Mucosa of gallbladder (tissue), 1 donor: ENCODE results near the gene MRPL17. TPM values are rescaled to one million over a fixed set of nuclear protein-coding genes. Genes with fewer than 3 reads are reported as not detected.

Experiments used
- DNase-seq: peaks from one replicate; pipeline ENCODE4 v3.0.0-alpha.2; 2020; ENCODE audit warnings: low spot score
- total RNA-seq: library from RNA; stranded (reverse); gene quantifications from one replicate; pipeline ENCODE4 v1.2.1, GENCODE V29; 2021
- donor health status: DM: no; HTN: no; CAD: no.

MRPL17 gene
- total RNA-seq, 1 donor from 2014 or later, result 38.5 TPM

DNA sequence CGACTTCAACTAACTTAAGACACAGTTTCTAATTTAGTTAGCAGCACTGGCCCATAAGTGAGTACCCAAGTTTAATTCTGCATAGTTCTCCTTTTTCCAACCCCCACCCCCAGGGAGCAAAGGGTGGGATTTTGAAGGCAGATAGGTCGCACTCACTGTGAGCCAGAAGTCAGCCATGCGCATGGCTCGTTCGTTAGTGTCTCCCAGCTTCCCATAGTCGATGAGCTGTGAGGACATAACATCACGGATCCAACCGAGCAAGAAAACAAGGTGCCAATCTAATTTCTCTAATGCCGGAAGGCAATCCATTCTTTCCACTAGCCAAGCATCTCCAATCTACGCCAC, 577 bp downstream of the MRPL17 start:
- no peak for DNase-seq

DNA sequence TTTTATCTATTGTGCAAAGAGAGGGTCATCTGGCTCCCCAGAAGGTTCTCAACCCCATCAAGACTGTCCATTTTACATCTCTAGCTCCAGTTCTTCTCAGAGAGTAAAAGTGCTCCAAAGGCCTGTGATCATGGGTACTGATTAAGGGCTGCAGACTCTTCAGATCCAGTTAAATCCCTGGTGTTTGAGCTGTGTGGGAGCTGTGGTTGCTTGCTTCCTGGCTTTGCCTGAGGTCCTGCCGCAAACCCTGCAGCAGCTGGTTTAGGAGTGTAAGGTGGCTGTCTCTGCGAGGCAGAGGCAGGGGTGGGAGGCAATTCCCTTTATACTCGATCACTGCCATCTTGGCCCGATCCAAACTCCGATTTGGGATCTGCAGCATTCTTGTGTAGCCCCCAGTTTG, 1.2 kb downstream of the MRPL17 start:
- DNase-seq, result no peak

DNA sequence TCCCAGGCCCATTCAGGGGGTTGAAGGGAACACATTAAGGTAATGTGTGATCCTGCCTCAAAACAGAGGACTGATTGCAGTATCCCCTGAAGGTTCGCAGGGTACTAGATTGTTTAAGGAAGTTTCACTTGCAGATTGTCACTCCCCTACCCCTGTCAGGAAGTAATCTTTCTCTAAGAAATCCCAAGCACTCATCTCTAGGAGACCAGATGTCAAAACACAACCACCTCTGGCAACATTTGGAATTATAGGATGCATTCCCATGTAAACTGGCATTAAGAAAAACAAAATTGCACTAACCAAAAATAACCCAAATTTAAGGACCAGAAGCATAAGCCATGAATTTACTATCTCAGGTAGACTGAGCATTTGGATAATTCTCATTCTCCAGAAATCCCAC, 1.6 kb downstream of the MRPL17 start:
- DNase-seq, result no peak

DNA sequence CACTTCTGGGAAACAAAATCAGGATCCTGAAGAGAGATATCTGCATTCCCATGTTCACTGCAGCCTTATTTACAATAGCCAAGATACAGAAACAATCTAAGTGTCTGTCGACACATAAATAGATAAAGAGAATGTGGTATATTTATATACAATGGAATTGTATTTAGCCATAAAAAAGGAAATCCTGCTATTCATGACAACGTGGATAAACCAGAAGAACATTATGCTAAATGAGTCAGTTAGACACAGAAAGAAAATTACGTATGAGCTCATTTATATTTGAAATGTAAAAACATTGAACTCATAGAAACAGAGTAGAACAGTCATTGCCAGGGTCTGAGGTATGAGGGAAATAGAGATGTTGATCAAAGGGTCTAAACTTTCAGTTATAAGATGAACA, 6.1 kb downstream of the MRPL17 start:
- DNase-seq, result no peak

DNA sequence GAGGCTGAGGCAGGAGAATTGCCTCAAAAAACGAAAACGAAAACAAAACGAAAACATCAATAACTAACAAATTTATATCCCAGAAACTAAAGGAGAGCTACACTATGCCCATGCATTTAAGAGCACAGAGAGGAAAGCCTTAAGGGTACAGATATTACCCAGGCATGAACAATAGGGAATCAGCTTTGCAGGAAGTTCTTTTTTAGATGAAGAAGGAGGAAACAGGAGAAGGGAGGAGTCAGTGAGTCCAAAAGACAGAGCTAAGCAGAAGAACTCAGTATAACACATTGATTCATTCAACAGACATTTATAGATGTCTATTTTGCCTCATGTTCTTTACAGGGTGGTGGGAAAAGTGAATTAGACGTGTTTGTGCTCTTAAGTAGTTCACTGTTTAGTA, 8.3 kb downstream of the MRPL17 start:
- DNase-seq, result no peak

DNA sequence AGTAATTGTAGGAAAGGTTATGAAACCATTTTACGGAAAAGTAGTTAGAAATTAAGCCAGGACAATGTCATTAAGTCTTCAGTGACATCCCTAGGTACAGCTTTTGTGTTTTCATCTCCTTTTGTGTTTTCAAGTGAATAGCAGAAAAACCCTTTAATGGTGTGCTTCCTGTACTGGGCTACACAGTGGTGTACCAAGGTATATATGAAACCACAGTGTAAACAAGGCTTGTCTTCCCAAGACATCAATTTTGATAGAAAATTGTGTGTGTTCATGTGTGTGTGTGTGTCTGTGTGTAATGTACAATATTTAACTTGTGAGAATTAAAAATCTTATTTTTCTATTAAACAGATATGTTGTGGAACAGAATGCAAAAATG, 8.9 kb downstream of the MRPL17 start:
- no peak for DNase-seq

DNA sequence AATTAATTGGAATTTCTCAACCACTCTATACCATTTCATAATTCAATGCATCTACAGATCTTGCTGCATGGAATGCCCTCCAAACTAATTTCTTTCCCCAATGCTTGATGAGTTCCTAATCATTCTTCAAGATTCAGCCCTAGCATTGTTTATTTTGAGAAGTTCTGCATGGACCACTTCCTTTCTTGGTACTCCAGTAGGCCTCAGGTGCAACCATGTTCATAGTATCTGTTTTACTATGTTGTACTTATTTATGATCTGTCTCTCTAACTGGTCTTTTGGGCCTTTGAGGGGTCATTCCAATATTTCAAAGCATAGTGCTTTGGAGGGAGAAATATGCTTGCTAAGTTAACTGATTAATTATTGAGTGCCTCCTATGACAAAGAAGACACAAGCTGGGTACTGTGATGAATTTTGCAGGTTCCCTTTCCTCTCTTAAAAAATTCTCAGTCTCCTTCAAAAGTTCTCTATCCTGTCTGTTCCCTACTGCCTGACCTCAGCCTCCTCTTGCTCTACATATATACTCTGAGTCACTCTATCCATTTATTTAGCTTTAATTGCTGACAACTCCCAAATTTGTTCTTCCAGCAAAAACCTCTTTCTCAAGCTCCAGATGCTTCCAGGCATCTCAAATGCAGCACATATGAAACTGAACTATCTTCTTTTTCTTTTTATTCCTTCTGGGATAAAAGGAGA, 9.5 kb downstream of the MRPL17 start:
- no peak for DNase-seq

DNA sequence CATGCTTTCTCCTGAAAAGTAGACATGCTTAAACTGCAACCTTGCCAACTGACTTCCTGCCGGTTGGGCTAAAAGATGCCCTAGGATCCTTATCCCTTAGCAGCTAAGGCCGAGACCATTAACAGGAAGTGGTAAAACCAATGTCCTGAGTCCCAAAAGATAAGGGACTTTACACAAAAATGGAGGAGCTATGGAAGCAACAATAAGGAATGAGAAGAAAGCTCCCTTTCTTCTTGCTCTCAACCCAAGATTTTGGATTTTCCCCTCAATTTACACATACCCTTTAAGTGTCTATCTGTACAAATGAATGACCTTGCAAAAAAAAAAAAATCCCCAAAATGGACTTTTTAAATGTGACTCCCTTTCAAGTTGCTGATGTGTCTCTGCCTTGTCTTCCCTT, 11.1 kb downstream of the MRPL17 start:
- no peak for DNase-seq

DNA sequence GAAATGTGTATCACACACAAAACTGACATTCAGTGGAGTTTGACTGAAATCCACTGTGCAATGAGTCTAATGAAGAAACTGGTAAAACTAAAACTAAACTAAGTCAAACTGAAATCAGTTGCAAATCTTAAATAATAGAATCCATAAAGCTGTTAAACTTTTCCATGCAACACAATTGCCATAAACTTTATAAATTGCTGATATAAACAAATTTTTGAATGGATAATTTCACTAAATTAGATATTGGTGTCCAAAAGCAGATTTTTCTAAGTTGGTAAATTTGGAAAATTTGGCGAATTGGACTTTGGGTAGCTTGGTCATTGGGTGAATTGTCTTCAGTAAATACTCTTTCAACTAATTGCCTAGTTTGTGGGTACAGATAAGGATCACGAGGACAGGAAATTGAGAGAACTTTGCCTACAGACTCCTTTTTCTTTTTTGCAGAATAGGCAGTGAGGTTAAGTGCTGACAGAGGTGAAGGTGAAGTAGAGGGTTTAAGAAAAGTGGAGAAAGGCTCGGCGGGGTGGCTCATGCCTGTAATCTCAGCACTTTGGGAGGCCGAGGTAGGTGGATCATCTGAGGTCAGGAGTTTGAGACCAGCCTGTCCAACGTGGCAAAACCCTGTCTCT, 12.8 kb downstream of the MRPL17 start:
- no peak for DNase-seq

DNA sequence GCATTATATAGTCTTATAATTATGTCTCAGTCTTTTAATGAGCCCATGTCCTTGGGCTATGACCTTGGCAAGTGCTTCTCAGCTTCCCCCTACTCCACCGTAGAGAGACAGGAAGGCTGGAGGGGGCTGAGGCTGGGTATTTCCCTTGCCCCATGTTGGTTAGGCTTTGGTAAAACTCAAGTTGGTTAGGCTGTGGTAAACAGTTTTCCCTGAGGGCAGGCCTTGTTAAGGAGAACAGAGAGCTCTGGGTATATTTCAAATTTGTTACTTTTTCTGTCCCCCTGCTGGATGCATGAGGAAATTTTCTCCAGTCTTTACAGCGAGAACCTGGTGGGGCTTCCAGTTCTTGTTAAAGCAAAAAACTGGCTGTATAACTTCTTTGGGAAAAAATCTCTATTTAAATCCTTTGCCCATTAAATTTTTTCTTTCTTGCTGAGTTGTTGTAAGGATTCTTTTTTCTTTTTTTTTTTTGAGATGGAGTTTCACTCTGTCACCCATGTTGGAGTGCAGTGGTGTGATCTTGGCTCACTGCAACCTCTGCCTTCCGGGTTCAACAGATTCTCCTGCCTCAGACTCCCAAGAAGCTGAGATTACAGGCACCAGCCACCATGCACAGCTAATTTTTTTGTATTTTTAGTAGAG, 15.3 kb downstream of the MRPL17 start:
- DNase-seq, result no peak

DNA sequence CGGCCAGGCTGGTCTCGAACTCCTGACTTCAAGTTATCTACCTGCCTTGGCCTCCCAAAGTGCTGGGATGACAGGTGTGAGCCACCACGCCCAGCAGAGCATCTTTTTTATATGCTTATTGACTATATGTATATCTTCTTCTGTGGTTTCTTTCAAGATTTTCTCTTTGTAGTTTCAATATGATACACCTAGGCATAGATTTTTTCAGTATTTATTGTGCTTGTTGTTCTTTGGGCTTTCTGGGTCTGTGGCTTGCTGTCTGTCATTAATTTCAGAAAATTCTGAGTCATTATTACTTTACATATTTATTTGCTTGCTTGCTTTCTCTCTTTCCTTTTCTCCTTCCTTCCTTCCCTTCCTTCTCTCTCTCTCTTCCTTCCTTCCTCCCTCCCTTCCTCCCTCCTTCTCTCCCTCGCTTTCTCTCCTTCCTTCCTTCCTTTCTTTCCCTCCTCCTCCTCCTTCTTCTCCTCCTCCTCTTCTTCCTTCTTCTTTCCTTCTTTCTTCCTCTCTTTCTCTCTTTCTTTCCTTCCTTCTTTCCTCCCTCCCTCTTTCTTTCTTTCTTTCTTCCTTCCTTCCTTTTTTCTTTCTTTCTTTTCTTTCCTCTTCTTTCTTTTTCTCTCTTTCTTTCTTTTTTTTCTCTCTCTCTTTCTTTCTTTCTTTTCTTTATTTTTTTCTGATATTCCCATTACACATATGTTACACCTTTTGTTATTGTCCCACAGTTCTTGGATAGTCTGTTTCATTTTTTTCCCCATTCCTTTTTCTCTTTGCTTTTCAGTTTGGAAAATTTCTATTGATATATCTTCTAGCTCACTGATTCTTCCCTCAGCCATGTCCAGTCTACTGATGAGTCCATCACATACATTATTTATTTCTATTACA, 16.6 kb downstream of the MRPL17 start:
- DNase-seq, result no peak

DNA sequence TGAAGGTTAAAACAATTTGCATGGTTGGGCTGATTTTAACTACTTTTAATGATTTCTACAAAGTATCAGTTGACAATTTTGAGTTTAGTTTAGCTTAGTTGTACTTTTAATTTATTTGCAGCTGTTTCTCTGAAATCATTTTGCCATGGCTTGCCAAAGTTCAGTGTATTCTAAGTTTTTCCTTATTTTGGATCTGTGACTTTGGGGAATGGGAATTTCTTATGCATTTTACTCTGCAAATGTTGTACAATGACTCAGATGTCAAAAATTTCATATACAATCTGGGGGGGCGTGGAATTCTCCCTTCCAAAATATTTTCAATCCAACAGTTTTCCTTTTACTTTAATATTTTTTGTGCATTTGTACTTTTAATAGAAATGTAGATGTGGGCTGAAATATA, 18.6 kb downstream of the MRPL17 start:
- no peak for DNase-seq

DNA sequence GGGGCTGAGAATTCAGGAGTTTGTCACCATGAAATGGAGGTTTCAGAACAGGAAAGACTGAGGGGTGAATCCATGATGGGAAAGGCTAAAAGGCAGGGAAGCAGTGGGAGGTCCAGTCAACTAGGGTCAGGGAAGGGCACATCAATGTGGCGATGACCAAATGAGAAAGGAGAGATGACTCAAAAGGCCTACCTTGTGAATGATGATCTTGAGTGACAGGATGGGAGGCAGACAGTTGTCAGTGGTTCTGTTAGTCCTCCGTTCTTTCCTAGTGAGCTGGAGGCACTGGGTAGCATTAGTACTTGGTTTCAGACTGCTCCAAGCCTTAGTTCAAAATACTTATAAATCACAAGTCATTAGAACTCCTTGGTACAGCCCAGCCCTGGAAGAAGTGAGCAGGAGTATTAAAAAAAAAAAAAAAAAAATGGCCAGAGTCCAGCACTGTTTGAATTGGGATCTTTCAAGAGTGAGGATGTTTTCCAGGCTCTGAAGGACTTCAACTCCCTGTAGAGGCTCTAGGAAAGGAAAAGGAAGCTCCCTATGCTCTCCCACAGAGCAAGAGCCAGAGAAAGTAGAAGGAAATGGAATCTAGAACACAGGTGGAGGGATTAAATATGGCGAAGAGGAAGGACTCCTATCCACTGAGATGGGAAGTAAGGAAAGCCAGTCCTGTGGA, 19.2 kb downstream of the MRPL17 start:
- DNase-seq, result no peak

DNA sequence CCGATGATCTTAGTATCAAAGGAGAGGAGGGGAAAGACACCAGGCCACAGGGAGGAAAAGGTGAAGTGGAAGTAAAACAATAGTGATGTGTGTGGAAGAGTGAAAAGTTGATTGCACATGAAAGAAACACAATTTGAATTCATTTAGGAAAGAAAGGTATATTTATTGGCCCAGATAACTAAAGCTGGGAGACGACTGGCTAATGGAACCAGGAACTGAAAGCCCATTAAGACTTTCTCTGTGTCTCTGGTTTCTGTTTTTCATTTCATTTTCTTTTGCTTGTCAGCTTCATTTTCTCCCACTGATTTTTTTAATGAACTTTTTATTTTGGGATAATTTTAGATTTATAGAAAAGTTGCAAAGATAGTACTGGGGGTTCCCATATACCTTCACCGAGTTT, 22.4 kb downstream of the MRPL17 start:
- DNase-seq, result no peak

DNA sequence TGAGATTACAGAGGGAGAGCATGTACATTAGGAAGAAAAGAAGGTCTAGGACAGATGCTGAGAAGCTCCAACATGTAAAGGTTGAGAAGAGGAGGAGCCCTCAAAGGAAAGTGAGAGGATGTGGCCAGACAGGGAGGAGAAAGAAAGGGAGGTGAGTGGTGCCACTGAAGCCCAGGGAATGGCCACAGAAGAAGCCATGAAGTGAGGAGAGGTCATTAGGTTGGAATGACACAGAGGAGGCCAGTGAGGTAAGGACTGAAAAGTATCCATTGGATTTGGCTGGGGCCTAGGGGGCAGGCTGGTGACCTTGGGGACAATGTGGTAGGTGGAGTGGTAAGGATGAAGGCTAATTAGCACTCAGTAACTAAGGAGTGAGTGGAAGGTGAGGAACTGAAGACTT, 24.5 kb downstream of the MRPL17 start:
- DNase-seq, result no peak

DNA sequence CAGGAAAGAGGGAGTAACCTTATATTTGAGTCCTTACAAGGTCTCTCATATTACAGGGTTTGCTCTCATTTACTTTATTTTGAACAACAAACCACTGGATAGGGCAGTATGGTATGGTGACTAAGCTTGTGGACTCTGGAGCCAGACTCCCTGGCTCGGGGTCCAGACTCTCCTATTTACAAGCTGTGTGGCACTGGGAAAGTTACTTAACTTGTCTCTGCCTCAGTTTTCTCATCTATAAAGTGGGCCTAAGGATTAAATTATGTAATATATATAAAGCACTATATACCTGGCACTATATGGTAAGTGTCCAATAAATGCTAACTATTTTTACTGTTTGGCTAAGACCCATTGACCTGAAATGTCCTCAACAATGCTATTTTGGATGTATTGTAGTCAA, 25.8 kb downstream of the MRPL17 start:
- DNase-seq, result no peak

DNA sequence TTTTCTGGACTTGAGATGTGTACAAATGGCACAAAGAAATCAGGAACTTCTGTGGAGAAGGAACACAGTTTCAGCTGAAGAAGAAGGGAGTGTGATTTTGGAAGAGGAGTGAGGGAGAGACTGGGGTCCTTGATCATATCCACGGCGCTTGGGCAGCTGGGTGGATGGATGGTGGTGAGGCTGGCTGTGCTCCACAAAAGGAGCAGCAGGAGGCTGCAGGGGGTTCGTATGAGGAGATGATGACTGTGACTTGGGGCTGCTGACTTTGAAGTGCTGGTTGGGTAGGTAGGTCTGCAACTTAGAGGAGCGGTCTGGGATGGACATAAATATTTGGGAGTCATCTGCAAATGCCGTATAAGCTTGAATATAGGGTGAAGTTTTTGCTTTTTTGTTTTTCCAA, 26.2 kb downstream of the MRPL17 start:
- no peak for DNase-seq

DNA sequence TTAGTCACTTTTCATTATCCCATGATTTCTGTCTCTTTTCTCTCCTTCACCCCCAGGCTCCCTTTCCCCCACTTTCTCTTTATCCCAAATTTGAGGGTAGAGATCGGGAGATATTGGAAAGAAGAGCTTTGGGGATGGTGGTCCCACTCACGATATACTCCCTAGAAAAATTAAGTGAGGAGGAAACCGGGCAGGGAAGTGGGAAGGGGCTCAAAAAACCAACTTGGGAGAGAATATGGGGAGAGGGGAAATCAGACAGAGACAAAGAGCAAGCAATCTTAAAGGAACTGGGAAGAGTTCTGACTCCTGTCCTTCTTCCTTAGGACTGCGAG, 26.6 kb downstream of the MRPL17 start:
- no peak for DNase-seq

DNA sequence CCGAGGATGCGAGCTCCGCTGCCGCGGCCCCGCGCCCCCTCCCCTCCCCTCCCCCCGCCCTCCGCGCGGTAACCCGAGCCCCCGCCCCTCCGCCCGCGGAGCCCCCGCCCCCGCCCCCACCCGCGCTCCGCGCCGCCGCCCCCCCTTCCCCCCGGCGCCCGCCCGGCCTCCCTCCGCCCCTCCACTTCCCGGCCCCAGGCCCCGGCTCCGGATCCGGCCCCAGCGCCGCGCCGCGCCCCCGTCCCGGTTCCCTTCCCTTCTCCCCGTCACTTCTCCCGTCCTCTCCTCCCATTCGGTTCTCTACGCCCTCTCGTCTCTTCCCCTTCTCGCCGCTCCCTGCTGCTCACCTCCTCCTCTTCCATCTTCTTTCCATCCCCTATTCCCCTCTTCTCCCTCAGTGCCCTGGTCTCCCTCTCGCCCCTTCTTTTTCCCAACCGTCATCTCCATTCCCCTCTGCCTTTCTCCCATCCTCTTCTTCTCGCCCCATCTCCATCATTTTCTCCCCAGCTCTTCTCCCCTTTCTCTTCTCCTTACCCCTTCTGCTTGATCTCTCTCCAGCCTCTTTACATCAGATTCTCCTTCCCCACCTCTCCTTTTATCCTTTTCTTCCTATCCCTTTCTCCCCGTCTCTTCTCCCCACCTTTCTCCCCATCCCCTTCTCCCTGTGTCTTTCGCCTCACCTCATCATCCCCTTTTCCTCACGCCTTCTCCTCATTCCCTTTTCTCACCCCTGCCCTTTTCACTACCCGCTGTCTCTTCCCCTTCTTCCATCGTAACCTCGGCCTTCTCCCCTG, 27.2 kb downstream of the MRPL17 start, which contains the start of gene DCHS1:
Gene DCHS1 (minus strand): TSS at position 20 of the 794 bp plus-strand sequence. CDS start 14,196 bp downstream, outside the sequence.
- DNase-seq, result no peak

DNA sequence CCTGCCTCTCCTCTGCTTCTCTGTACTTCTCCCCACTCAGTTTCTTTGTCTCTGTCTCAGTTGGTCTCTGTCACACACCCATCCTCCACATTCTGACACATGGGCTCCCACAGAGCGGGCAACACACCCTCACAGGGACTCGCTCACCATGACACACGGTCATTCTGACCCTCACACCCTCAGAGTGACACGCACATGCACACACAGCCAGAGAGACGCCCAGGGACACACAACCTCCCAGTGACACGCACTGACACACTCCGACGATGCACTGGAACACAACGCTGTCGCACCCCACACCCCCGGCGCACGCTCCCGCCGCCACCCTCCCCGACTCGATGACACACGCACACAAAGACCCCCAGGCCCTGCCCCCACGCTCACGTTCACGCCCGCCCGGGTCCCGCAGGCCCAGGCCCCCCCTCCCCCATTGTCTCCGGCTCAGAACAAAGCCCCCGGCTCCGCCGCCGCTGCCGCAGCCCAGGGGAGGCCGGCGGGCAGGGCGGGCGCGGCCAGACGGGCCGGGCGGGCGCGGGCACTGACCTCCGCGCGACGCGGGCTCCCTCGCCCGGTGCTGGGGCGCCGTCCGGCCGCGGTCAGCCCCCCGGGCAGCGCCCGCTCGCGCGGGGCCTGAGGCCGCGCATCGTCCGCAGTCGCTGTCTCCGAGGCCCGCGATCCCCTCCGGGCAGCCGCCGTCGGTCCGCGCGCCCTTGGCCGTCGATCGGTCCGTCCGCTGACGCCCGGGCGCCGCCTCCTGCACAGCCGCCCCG, 27.9 kb downstream of the MRPL17 start:
- DNase-seq, result no peak
